Neural crest cell (in vitro differentiated cells): Measurements from ENCODE around the gene RPS3. TPM values are rescaled to one million over a fixed set of nuclear protein-coding genes. Genes with fewer than 3 reads are reported as not detected.

Experiments used
- DNase-seq: peaks from one replicate; pipeline ENCODE4 v3.0.0; 2021; ENCODE audit warnings: low read depth, mixed read lengths, low spot score
- H3K27ac Mint-ChIP-seq: one replicate; pipeline ENCODE4 v1.8.0; 2021; ENCODE audit warnings: mild to moderate bottlenecking, mixed read lengths; ENCODE audit not compliant: unreplicated experiment
- H3K27me3 Mint-ChIP-seq: 2 replicates; pipeline ENCODE4 v1.8.0; 2021; ENCODE audit warnings: low read depth, mild to moderate bottlenecking, mixed read lengths
- H3K36me3 Mint-ChIP-seq: 2 replicates; pipeline ENCODE4 v1.8.0; 2021; ENCODE audit warnings: low read depth, mild to moderate bottlenecking, mixed read lengths
- H3K4me1 Mint-ChIP-seq: 2 replicates; pipeline ENCODE4 v1.8.0; 2021; ENCODE audit warnings: mixed read lengths
- H3K4me3 Mint-ChIP-seq: one replicate; pipeline ENCODE4 v1.8.0; 2021; ENCODE audit warnings: mild to moderate bottlenecking, mixed read lengths
- H3K9me3 Mint-ChIP-seq: 2 replicates; pipeline ENCODE4 v1.8.0; 2021; ENCODE audit warnings: mixed read lengths
- CTCF ChIP-seq: fragments of 200-600 bp; sonication (generic); conservative IDR thresholded peaks from 2 replicates; pipeline ENCODE4 v1.5.0; 2021; ENCODE audit warnings: antibody characterized with exemption, mild to moderate bottlenecking
- total RNA-seq: library from RNA; stranded (reverse); gene quantifications from 2 replicates; pipeline ENCODE4 v1.2.1, GENCODE V29; 2021

The RPS3 gene
- total RNA-seq, 1 donor from 2014 or later, result 3,664 TPM

- Mint-ChIP-seq H3K27ac (no peak overlapping the region), H3K4me1 (peaks cover 20% of the 10 kb centered on the region), H3K4me3 (no peak overlapping the region), H3K36me3 (peaks cover 2% of the 10 kb centered on the region), H3K9me3 (no peaks in the 10 kb centered on the region), H3K27me3 (peaks cover 33% of the 10 kb centered on the region)
- DNase-seq, result no peak
- TF ChIP-seq CTCF, result no peak
Observed at GRCh38 chr11:75435571-75435925, 36.2 kb downstream of the RPS3 start.

GRCh38 chr11:75436806-75437205 is 37.5 kb downstream of the RPS3 start:
- no peak for TF ChIP-seq CTCF
- no peak overlapping the region for H3K4me3 Mint-ChIP-seq

GRCh38 chr11:75437966-75438659 is 38.8 kb downstream of the RPS3 start:
- H3K36me3 Mint-ChIP-seq, result no peaks in the 10 kb centered on the region
- H3K4me3 Mint-ChIP-seq, result no peak overlapping the region
- H3K27ac Mint-ChIP-seq, result no peak overlapping the region

More at GRCh38 chr11:75436806-75437205, 37.5 kb downstream of the RPS3 start:
- peaks cover 20% of the 10 kb centered on the region for H3K27me3 Mint-ChIP-seq
- H3K9me3 Mint-ChIP-seq, result no peaks in the 10 kb centered on the region
- no peak for DNase-seq
- H3K4me1 Mint-ChIP-seq, result peaks cover 13% of the 10 kb centered on the region
- H3K36me3 Mint-ChIP-seq, result no peaks in the 10 kb centered on the region
- no peak overlapping the region for H3K27ac Mint-ChIP-seq

GRCh38 chr11:75439026-75439425 is 39.7 kb downstream of the RPS3 start:
- Mint-ChIP-seq H3K4me1 (no peaks in the 10 kb centered on the region), H3K27me3 (peaks cover 2% of the 10 kb centered on the region), H3K36me3 (no peaks in the 10 kb centered on the region), H3K4me3 (no peak overlapping the region), H3K27ac (no peak overlapping the region), H3K9me3 (no peaks in the 10 kb centered on the region)
- no peak for TF ChIP-seq CTCF
- DNase-seq, result no peak

More at GRCh38 chr11:75437966-75438659, 38.8 kb downstream of the RPS3 start:
- no peak for DNase-seq
- Mint-ChIP-seq H3K9me3 (no peaks in the 10 kb centered on the region), H3K4me1 (peaks cover 7% of the 10 kb centered on the region), H3K27me3 (peaks cover 7% of the 10 kb centered on the region)
- TF ChIP-seq CTCF, result no peak

GRCh38 chr11:75439495-75440120 is 40.3 kb downstream of the RPS3 start:
- H3K9me3 Mint-ChIP-seq, result no peaks in the 10 kb centered on the region
- H3K27me3 Mint-ChIP-seq, result peaks cover 2% of the 10 kb centered on the region
- no peak overlapping the region for H3K27ac Mint-ChIP-seq
- H3K4me3 Mint-ChIP-seq, result no peak overlapping the region
- no peaks in the 10 kb centered on the region for H3K36me3 Mint-ChIP-seq
- no peak for DNase-seq
- TF ChIP-seq CTCF, result no peak
- no peaks in the 10 kb centered on the region for H3K4me1 Mint-ChIP-seq
